ENCODE results near the gene NUDT19. TPM values are rescaled to one million over a fixed set of nuclear protein-coding genes. Genes with fewer than 3 reads are reported as not detected.
"Not testable (repeated sequence)": the region's sequence is repeated elsewhere in the genome, so short reads cannot be mapped to it uniquely, and the experiment has no call there.

The NUDT19 gene
- total RNA-seq (2014; rRNA removed), result 16.5 and 17.0 TPM in 2 replicates
- 6.0 TPM for polyA plus RNA-seq (2012)

DNA sequence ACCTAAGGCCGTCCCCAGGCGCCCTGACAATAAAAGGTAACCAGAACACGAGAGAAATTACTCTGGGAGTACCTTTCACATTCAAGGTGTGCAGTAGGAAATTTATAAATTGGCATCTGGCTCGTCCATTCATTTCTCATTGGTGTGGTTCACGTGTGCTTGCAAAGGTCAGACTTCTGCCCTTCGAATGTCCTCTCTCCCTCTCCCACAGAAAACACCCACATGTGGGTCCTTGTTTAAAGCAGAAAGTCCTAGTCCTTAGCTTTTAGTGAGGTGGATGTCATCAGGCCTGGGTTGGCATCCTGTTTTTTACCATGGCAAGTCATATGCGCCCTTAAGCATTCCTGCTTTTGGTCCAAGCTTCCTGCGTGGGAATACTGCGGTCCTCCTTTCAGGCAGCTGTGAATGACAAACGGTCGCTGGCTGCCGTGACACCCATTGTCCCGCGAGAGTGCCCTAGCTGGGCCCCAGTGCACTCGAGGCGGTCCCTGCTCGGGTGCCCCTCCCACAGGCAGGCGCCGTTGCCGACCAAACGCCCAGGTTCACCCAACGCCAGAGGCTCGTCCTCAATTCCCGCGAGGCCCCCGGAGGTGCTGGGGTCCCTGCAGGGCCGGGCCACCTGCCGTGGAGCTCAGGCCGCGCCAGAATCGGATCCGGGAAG is at the start of gene NUDT19:
Gene NUDT19 (plus strand): TSS at position 531 of the 661 bp plus-strand sequence. CDS start 140 bp downstream, outside the sequence.
- peak; percentile 87 for DNase-seq (ENCODE audit: low read depth)

- DNase-seq (ENCODE audit: low read depth), result no peak
These were observed 48.9 kb upstream of the NUDT19 start for GRCh38 chr19:32642771-32643170.

DNA sequence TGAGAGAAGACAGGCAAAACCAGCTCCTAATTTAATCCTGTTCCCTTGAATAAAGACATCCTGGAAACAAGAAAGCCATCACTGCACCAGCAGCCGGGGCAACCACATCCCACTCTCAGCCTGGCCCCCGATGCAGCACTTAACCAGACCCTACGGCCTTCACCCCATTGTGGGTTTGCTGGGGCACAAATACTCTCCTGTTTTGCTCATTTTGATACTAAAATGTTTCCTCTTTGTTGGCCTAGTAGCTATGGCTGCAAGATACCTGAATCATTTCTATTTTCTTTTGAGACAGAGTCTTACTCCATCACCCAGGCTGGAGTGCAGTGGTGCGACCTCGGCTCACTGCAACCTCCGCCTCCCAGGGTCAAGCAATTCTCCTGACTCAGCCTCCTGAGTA is 45.1 kb upstream of the NUDT19 start:
- DNase-seq (ENCODE audit: low read depth), result no peak

GRCh38 chr19:32647361-32647760 is 44.3 kb upstream of the NUDT19 start:
- no peak for DNase-seq (ENCODE audit: low read depth)

- DNase-seq (ENCODE audit: low read depth), result no peak
These were observed 41.9 kb upstream of the NUDT19 start for GRCh38 chr19:32649751-32650150.

DNA sequence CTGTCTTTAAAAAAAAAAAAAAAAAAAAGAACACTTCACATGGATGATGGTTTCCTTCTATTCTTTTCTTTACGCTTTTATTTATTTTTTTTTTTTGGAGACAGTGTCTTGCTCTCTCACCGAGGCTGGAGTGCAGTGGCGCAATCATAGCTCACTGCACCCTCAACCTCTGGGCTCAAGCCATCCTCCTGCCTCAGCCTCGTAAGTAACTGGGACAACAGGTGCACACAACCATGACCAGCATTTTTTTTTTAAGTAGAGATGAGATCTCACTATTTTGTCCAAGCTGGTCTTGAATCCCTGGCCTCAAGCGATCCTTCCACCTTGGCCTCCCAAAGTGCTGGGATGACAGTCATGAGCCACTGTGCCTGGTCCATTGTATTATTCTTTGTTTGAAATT is 41.0 kb upstream of the NUDT19 start:
- DNase-seq (ENCODE audit: low read depth), result no peak

GRCh38 chr19:32651729-32652140 is 39.9 kb upstream of the NUDT19 start:
- no peak for DNase-seq (ENCODE audit: low read depth)

DNA sequence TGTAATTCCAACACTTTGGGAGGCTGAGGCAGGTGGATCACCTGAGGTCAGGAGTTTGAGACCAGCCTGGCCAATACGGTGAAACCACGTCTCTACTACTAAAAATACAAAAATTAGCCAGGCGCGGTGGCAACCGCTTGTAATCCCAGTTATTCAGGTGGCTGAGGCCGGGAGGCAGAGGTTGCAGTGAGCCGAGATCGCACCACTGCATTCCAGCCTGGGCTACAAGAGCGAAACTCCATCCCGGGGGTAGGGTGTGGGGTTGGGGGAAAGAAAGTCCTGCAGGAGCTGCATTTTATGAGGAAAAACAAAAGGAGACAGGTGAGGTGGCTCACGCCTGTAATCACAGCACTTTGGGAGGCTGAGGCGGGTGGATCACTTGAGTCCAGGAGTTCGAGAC is 39.3 kb upstream of the NUDT19 start:
- DNase-seq (ENCODE audit: low read depth), result not testable (repeated sequence)

DNA sequence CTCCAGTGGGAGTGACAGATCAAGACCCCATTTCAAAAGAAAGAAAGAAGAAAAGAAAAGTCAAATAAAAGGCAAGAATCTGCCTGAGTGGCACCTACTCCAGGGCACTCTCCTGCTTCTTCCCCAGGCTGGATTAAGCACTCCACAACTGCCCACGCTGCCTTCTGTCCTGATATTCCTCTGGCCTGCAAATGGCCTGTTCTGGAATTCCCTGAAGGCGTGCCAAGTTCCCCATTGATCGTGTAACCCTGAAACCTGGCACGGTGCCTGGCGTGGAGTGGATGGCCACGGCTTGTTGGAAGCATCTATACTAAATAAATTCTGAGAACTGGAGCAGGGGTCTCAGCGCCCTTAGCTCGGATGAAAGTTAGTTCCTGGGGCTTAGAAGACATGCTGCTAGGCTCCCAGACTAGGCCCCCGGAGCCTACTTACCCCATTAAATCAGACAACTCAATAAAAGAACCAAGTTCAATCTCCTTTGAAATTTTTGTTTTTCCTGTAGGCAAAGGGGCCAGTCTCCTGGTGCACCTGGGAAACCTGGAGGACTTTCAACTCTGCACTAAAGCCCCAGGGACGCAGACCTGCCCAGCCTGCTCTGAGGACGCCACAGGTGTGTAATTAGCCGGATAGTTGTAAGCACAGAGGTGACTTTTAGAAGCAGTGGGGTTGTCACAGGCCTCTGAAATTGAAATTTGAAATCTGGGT is 38.6 kb upstream of the NUDT19 start:
- DNase-seq (ENCODE audit: low read depth), result peak; percentile 7

- no peak for DNase-seq (ENCODE audit: low read depth)
These were observed 38.1 kb upstream of the NUDT19 start for GRCh38 chr19:32653599-32653915.

DNA sequence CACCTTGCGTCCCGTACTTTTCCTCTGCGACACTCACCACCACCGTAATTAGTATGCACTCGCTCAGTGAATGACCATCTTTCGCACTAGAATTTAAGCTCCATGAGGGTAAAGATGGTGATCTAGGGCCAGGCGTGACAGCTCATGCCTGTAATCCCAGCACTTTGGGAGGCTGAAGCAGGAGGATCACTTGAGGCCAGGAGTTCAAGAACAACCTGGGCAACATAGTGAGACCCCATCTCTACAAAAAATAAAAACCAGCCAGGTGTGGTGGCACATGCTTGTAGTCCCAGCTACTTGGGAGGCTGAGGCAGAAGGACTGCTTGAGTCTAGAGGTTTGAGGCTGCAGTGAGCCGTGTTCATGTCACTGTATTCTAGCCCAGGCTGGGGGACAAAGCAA is 35.2 kb upstream of the NUDT19 start:
- DNase-seq (ENCODE audit: low read depth), result not testable (repeated sequence)

- no peak for DNase-seq (ENCODE audit: low read depth)
These were observed 33.5 kb upstream of the NUDT19 start for GRCh38 chr19:32658075-32658474.

GRCh38 chr19:32658527-32658926 is 33.1 kb upstream of the NUDT19 start:
- DNase-seq (ENCODE audit: low read depth), result no peak

DNA sequence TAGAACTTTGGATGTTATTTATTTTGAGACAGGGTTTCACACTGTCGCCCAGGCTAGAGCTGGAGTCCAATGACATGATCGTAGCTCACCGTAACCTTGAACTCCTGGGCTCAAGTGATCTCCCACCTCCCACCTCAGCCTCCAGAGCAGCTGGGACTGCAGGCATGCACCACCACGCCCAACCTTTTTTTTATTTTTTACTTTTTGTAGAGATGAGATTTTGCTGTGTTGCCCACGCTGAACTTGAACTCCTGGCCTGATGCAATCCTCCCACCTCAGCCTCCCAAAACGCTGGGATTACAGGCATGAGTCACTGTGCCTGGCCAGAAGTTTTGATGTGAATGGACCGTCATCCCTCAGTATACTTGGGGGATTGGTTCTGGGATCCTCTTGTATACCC is 30.3 kb upstream of the NUDT19 start:
- no peak for DNase-seq (ENCODE audit: low read depth)

- no peak for DNase-seq (ENCODE audit: low read depth)
These were observed 29.4 kb upstream of the NUDT19 start for GRCh38 chr19:32662186-32662585.

DNA sequence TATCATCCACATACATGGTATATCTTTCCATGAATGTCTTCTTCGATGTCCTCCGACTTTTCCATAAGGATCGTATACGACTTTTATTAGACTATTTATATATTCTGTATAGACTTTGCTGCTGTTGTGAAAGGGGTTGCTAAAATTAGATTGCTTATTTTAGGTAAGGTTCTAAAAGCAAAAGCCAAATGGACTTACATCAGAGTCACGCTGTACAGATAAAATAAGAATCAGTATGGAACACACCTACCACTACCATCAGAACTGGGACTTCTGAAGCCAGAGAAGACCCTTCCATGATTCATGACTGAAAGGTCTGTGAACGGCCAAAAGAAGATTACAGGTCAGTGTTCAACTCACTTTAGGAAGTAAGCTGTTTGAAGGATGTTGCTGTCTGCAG is 25.5 kb upstream of the NUDT19 start:
- no peak for DNase-seq (ENCODE audit: low read depth)

- DNase-seq (ENCODE audit: low read depth), result no peak
These were observed 22.3 kb upstream of the NUDT19 start for GRCh38 chr19:32669310-32669709.

DNA sequence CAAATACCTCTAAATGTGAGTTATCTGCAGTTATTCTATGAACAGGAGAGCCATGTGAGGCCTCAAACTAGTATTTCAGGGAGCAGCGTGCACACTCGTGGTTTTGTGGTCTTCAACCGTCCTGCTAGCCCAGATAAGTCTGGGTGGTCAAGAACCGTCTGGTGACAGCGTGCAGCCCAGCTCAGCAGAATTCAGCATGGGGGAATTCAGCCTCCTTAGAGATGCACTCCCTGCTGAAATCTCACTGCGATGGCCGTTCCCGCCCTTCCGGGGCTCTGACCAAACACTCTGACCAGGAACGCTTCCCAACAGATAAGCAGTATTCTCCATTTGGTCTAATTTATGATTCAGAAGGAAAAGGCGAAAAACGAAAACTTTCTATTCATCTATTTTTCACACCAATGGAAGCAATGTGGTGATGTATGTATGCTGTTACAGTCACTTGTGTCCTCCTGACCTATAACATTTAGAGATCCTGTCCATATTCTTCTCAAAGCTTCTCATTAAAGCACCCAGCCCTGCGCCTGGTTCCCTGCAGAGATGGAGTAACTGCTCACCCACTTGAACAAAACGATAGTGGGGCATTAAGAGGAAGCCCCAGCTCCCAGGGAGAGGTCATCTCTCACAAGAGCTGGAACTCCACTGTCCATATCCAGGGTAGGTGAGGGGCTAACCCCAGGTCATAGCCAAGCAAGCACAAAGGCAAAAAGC is 19.6 kb upstream of the NUDT19 start:
- no peak for DNase-seq (ENCODE audit: low read depth)

- DNase-seq (ENCODE audit: low read depth), result no peak
These were observed 18.8 kb upstream of the NUDT19 start for GRCh38 chr19:32672841-32673240.

- no peak for DNase-seq (ENCODE audit: low read depth)
These were observed 18.0 kb upstream of the NUDT19 start for GRCh38 chr19:32673573-32673972.

DNA sequence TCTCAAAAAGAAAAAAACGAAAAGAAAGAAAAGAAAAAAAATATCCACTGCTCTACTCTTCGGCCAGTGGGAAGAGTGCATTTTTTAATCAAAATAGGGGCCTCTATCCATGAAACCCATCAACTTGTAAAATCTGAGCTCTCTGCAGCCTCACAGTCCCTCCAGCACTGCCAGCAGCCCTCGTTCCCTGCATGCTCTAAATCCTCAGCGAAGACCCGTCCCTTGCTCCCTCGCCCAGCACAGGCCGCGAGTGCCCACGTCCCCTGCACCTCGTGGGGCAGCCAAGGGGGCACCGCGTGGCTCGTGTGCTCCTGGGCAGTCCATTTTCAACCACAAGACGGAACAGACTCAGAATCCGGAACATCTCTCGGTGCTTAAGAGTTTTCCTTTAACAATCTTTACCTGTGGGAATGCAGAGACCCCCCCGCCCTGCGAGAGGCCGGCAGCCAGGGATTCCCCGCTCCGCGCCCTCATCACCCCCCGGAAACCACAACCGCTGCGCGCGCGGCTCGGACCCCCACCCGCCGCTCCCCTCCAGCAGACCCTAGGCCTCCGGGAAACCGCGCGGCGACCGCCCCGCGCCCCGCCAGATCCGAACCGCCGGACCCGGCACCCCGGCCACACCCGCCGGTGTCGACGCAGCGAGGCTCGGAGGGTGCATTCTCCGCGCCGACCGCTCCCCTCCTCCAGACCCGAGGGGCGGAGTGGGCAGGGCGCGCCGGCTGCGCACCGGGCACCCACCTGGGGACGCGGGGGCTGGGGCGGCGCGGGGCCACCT is 17.3 kb upstream of the NUDT19 start:
- DNase-seq (ENCODE audit: low read depth), result no peak
